Activated CD8-positive, alpha-beta memory T cell treated with anti-CD3 and anti-CD28 coated beads, Interleukin-2, amount 50 U/mL, for 4 hours (primary cell): Measurements from ENCODE around the gene FBXO8.

ENCODE experiments used
- DNase-seq: peaks from one replicate; pipeline ENCODE4 v3.0.0-alpha.2; 2020

FBXO8 gene

GRCh38 chr4:174204164-174204831 lies 79.2 kb downstream of the FBXO8 start:
- DNase-seq: no peak

- DNase-seq: no peak
Observed at GRCh38 chr4:174201871-174202270, 81.6 kb downstream of the FBXO8 start.

DNA sequence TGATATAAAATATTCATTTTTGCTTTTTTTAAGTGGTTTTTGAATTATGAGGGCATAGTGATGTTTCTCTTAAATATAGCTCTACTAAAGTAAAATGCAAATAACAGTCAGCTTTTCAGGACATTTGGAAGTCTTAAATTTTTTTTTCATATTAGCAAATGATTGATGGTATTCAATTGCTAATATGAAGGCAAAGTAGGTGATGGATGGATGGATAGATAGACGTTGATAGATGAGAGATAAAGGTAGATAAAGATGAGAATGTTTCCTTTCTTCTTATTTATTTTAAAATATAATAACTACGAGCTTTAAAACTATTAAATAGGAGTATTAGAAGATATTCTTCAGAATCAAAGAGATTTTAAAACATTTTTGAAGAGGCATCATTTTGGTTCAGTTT lies 83.7 kb downstream of the FBXO8 start:
- no peak for DNase-seq

DNA sequence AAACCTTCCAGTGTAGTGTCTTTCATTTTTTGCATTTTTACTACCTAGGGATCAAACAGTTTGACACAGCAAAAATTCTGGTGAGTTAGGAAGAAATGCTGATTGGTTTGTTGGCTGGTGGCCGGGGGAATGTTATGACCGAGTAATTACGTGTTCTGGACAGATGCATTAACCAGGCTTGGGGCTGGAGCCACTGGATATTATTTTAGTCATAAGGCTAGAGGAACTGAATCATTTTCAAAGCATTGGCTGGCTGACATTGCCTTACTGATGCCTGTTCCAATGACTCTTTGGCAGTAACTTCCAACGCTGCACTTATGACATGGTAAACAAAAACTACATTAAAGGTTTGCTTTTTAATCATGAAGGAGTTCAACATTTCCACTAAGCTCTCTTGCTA lies 84.6 kb downstream of the FBXO8 start:
- no peak for DNase-seq

GRCh38 chr4:174198396-174198795 lies 85.1 kb downstream of the FBXO8 start:
- DNase-seq: no peak

- no peak for DNase-seq
Observed at GRCh38 chr4:174193438-174194374, 89.8 kb downstream of the FBXO8 start.

DNA sequence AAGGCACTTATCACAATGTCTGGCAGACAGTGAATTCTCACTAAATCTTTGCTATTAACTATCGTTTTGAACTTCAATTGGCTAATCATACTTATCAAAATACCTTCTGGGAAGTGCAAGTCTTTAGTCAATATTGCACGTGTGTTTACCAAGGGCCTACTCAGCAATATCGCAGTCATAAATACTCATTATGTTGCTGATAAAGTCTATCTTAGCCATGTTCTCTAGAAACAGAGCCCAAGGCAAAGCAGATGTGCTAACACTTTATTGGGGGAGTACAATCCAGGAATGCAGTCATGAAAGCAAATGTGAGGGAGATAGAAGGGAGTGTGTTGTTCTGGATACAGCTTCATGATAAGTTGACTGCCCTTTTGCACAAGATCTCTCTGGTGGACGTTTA lies 90.5 kb downstream of the FBXO8 start:
- DNase-seq: no peak

DNA sequence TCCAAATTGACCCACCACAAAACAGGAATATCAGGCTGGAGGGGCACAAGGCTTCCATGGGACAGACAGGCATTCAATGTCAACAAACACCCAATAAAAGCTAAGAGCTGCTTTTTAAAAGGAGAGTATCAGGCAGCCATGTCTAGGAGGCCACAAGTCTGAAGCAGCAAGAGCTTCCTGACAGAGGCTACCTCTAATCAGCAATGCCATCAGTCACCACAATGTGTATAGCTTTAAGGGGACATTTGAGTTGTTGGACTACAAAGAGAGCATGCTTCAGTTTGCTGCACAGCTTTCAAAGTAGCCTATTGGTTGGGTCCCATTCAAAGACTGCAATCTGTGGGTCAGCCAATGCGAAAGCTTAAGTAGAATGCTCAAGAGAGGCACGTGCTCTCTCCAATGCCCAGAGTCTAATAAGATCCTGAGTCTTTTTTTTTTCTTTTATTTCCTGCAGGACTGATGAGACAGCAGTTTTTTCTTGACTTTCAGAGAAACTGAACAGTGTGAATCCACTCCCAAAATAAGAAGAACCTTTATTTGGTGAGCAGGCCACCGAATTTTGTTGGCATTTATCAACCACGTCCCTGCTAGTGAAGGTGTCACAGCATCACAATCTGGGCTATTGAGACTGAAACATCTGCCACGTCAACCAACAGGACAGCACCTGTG lies 92.5 kb downstream of the FBXO8 start:
- DNase-seq: no peak

DNA sequence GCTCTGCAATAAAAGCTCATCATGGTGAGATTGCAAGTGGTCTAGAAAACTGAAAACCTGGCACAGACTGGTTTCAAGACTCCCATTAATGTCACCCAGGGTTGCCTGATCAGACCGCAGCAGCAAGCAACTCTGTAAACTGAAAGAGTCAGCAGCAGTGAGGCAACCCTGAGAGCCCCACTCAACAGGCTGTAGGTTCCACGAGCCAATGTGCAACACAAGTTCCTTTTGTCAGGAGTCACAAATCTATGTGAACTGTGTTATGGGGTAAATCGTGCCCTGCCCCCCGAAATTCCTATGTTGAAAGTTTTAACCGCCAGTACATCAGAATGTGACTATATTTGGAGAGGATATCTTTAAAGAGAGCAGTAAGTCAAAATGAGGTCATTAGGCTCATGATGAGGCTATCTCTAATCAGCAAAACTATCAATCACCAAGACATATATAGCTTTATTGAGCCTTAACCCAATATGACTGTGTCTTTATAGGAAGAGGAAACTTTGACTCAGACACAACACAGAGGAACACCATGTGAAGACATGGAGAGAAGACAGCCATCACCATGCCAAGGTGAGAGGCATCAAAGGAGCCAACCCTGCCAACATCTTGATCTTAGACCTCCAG lies 94.0 kb downstream of the FBXO8 start:
- DNase-seq: no peak
